Astrocyte (in vitro differentiated cells and primary cell): Measurements from ENCODE around the gene DNMT1.

ENCODE experiments used
- CTCF ChIP-seq: IDR thresholded peaks from 2 replicates; pipeline ENCODE4 v1.5.1; 2011; ENCODE audit warnings: low read depth, mild to moderate bottlenecking, inconsistent platforms, low read length, moderate library complexity; ENCODE audit not compliant: insufficient read depth
- EZH2 ChIP-seq: IDR thresholded peaks from 2 replicates; pipeline ENCODE4 v1.6.1; 2012; ENCODE audit warnings: mild to moderate bottlenecking, low read length, inconsistent platforms; ENCODE audit not compliant: insufficient read depth

GRCh38 chr19:10138879-10139795 is 55.6 kb downstream of the DNMT1 start:
- no peak for TF ChIP-seq CTCF
- no peak for TF ChIP-seq EZH2
